GM12875 (cell line): ENCODE results near the gene MGMT.

Experiments
- H3K4me3 ChIP-seq: one replicate; pipeline ENCODE4 v1.5.1; 2011; ENCODE audit warnings: low read depth, low read length, control low read depth
- CTCF ChIP-seq: IDR thresholded peaks from 2 replicates; pipeline ENCODE4 v1.5.1; 2011; ENCODE audit warnings: low read depth, mild to moderate bottlenecking, control low read depth, inconsistent platforms, low read length, moderate library complexity, borderline replicate concordance; ENCODE audit not compliant: insufficient read depth

Gene MGMT

GRCh38 chr10:129725011-129725410, 258.0 kb downstream of the MGMT start:
- no peak for TF ChIP-seq CTCF
- no peak overlapping the region for H3K4me3 ChIP-seq

GRCh38 chr10:129725482-129725881, 258.4 kb downstream of the MGMT start:
- no peak for TF ChIP-seq CTCF

GRCh38 chr10:129725890-129726631, 259.0 kb downstream of the MGMT start:
- no peak overlapping the region for H3K4me3 ChIP-seq
- TF ChIP-seq CTCF: no peak

More at GRCh38 chr10:129725482-129725881, 258.4 kb downstream of the MGMT start:
- H3K4me3 ChIP-seq: no peak overlapping the region

GRCh38 chr10:129727071-129727470, 260.0 kb downstream of the MGMT start:
- TF ChIP-seq CTCF: no peak

GRCh38 chr10:129727495-129727894, 260.5 kb downstream of the MGMT start:
- no peak overlapping the region for H3K4me3 ChIP-seq
- no peak for TF ChIP-seq CTCF

More at GRCh38 chr10:129727071-129727470, 260.0 kb downstream of the MGMT start:
- no peak overlapping the region for H3K4me3 ChIP-seq

GRCh38 chr10:129728246-129728820, 261.3 kb downstream of the MGMT start:
- no peak overlapping the region for H3K4me3 ChIP-seq
- TF ChIP-seq CTCF: no peak

- no peak overlapping the region for H3K4me3 ChIP-seq
- TF ChIP-seq CTCF: no peak
These were observed 262.1 kb downstream of the MGMT start for GRCh38 chr10:129728905-129729795.
